ENCODE results near the gene DNALI1. TPM values are rescaled to one million over a fixed set of nuclear protein-coding genes. Genes with fewer than 3 reads are reported as not detected.
A peak's percentile ranks its signal among the peaks of the same experiment; 100 is the strongest.
"Not testable (repeated sequence)": the region's sequence is repeated elsewhere in the genome, so short reads cannot be mapped to it uniquely, and the experiment has no call there.

Gene DNALI1
- total and polyA plus RNA-seq, 2 donors from 2014 or later, result 34.8 to 46.4 TPM

- no peak for TF ChIP-seq CTCF (IDR thresholded peaks at IDR 0.05; ENCODE audit: borderline replicate concordance, extremely low read depth, insufficient read depth)
Measured at GRCh38 chr1:37559080-37559479, 2.3 kb downstream of the DNALI1 start.

GRCh38 chr1:37559957-37560379, 3.2 kb downstream of the DNALI1 start:
- FAIRE-seq; H3K4me1 ChIP-seq (ENCODE audit: control insufficient read depth in 2 of 3, insufficient read depth in 2 of 3, low read depth in 1 of 3, low read length in 3 of 3); H3K9me3 ChIP-seq (ENCODE audit: control insufficient read depth in 2 of 3, insufficient read depth in 1 of 3, low read length in 3 of 3); H3K4me3 ChIP-seq (ENCODE audit: low read length in 3 of 3); H3K36me3 ChIP-seq (ENCODE audit: control insufficient read depth in 2 of 3, insufficient read depth in 3 of 3, low read length in 3 of 3); H3K27me3 ChIP-seq (ENCODE audit: control insufficient read depth, insufficient read depth, low read length); H3K27ac ChIP-seq (ENCODE audit: low read depth in 2 of 2, low read length in 2 of 2); intact Hi-C loops (cut with DNase I); DNase-seq; H3K9ac ChIP-seq (ENCODE audit: low read length in 3 of 3): not testable (repeated sequence)

More at GRCh38 chr1:37559080-37559479, 2.3 kb downstream of the DNALI1 start:
- Histone ChIP-seq H3K9me3 (ENCODE audit: control insufficient read depth in 2 of 3, insufficient read depth in 1 of 3, low read length in 3 of 3) (no peaks in the 10 kb centered on the region), H3K27me3 (ENCODE audit: control insufficient read depth, insufficient read depth, low read length) (no peaks in the 10 kb centered on the region), H3K27ac (ENCODE audit: low read depth in 2 of 2, low read length in 2 of 2) (no peak overlapping the region), H3K4me1 (ENCODE audit: control insufficient read depth in 2 of 3, insufficient read depth in 2 of 3, low read depth in 1 of 3, low read length in 3 of 3) (peaks cover 0 to 9% (median 0%) of the 10 kb centered on the region in 3 donors), H3K4me3 (ENCODE audit: low read length in 3 of 3) (no peak overlapping the region), H3K36me3 (ENCODE audit: control insufficient read depth in 2 of 3, insufficient read depth in 3 of 3, low read length in 3 of 3) (no peaks in the 10 kb centered on the region), H3K9ac (ENCODE audit: low read length in 3 of 3) (no peak overlapping the region)
- FAIRE-seq (no peak), DNase-seq (no peak)
- intact Hi-C loops (cut with DNase I), result no loop called here

GRCh38 chr1:37560401-37561132, 3.8 kb downstream of the DNALI1 start:
- Histone ChIP-seq H3K27me3 (ENCODE audit: control insufficient read depth, insufficient read depth, low read length) (no peaks in the 10 kb centered on the region), H3K36me3 (ENCODE audit: control insufficient read depth in 2 of 3, insufficient read depth in 3 of 3, low read length in 3 of 3) (peaks cover 0 to 7% (median 6%) of the 10 kb centered on the region in 3 donors), H3K27ac (ENCODE audit: low read depth in 2 of 2, low read length in 2 of 2) (no peak overlapping the region), H3K9ac (ENCODE audit: low read length in 3 of 3) (no peak overlapping the region), H3K4me1 (ENCODE audit: control insufficient read depth in 2 of 3, insufficient read depth in 2 of 3, low read depth in 1 of 3, low read length in 3 of 3) (peaks cover 0 to 9% (median 0%) of the 10 kb centered on the region in 3 donors), H3K9me3 (ENCODE audit: control insufficient read depth in 2 of 3, insufficient read depth in 1 of 3, low read length in 3 of 3) (no peaks in the 10 kb centered on the region), H3K4me3 (ENCODE audit: low read length in 3 of 3) (no peak overlapping the region)
- DNase-seq (no peak), FAIRE-seq (no peak)
- intact Hi-C loops (cut with DNase I), result no loop called here
- TF ChIP-seq CTCF (IDR thresholded peaks at IDR 0.05; ENCODE audit: borderline replicate concordance, extremely low read depth, insufficient read depth), result no peak

- no peaks in the 10 kb centered on the region for H3K9me3 ChIP-seq (ENCODE audit: control insufficient read depth in 2 of 3, insufficient read depth in 1 of 3, low read length in 3 of 3)
- peaks cover 0 to 7% (median 0%) of the 10 kb centered on the region in 3 donors for H3K4me1 ChIP-seq (ENCODE audit: control insufficient read depth in 2 of 3, insufficient read depth in 2 of 3, low read depth in 1 of 3, low read length in 3 of 3)
- peaks cover 0 to 13% (median 12%) of the 10 kb centered on the region in 3 donors for H3K36me3 ChIP-seq (ENCODE audit: control insufficient read depth in 2 of 3, insufficient read depth in 3 of 3, low read length in 3 of 3)
- H3K27me3 ChIP-seq (ENCODE audit: control insufficient read depth, insufficient read depth, low read length), result no peaks in the 10 kb centered on the region
- no peak overlapping the region for H3K9ac ChIP-seq (ENCODE audit: low read length in 3 of 3)
- H3K4me3 ChIP-seq (ENCODE audit: low read length in 3 of 3), result no peak overlapping the region
- no peak for FAIRE-seq
- peak; percentile 39 for TF ChIP-seq CTCF (IDR thresholded peaks at IDR 0.05; ENCODE audit: borderline replicate concordance, extremely low read depth, insufficient read depth)
- intact Hi-C loops (cut with DNase I), result no loop called here
- no peak overlapping the region for H3K27ac ChIP-seq (ENCODE audit: low read depth in 2 of 2, low read length in 2 of 2)
- peak in 2 of 5 donors; percentile 16 to 30 for DNase-seq
Measured at GRCh38 chr1:37561133-37562132, 4.7 kb downstream of the DNALI1 start.
